Sigmoid colon (tissue), 3 donors: Measurements from ENCODE around the gene FOXD2.

Experiments
- CTCF ChIP-seq, 4 experiments: fragments of 450-650 bp in 3 of 4; fragments of 200-600 bp in 1 of 4; IDR thresholded peaks; one replicate each; pipeline ENCODE4 v1.5.1; 2016 to 2019; ENCODE audit warnings: antibody characterized with exemption in 4 of 4, mild to moderate bottlenecking in 3 of 4, moderate library complexity in 2 of 4
- POLR2A ChIP-seq, 2 donors: fragments of 450-650 bp; IDR thresholded peaks; one replicate each; pipeline ENCODE4 v1.6.1; 2016; ENCODE audit warnings: antibody characterized with exemption in 2 of 2, mild to moderate bottlenecking in 2 of 2, moderate library complexity in 2 of 2

- no peak for TF ChIP-seq CTCF (IDR thresholded peaks at IDR 0.05)
- TF ChIP-seq POLR2A (IDR thresholded peaks at IDR 0.05): no peak
Measured at GRCh38 chr1:47389731-47390130, 48.1 kb upstream of the FOXD2 start.
